CD4-positive, alpha-beta T cell (primary cell): ENCODE results near the gene LRRK1. TPM values are rescaled to one million over a fixed set of nuclear protein-coding genes. Genes with fewer than 3 reads are reported as not detected.
A peak's percentile ranks its signal among the peaks of the same experiment; 100 is the strongest.

ENCODE experiments used
- ATAC-seq: fragments of 200-7000 bp; cut with Tn5 transposase; one replicate; pipeline ENCODE4 v1.10.0; 2022; ENCODE audit warnings: mild to moderate bottlenecking; ENCODE audit not compliant: poor library complexity
- CTCF ChIA-PET: fragments of 350-600 bp; sonication (Branson Sonifier 250); formaldehyde crosslinking; loops from one replicate; lab custom pipeline; 2021; ENCODE audit warnings: antibody characterized with exemption, inconsistent platforms; lab: Charles Lee
- POLR2A ChIA-PET: fragments of 350-600 bp; sonication (Branson Sonifier 250); formaldehyde crosslinking; loops from one replicate; lab custom pipeline; 2021; ENCODE audit warnings: antibody characterized with exemption, inconsistent platforms; lab: Charles Lee
- DNase-seq, 14 experiments: peaks; one replicate each; pipeline ENCODE4 v3.0.0-alpha.2; 2013 to 2020; ENCODE audit warnings: mixed read lengths in 2 of 14
- H3K27ac ChIP-seq, 2 donors: one replicate each; pipeline versions ENCODE4 v1.5.1 to v1.7.0; 2013; ENCODE audit warnings: low read length in 2 of 2, low read depth in 1 of 2, mild to moderate bottlenecking in 1 of 2
- H3K27me3 ChIP-seq, 2 experiments: 1 replicate in 1 of 2; 2 replicates in 1 of 2; pipeline versions ENCODE4 v1.6.1 to v1.7.0; 2013; ENCODE audit warnings: low read length in 2 of 2, control low read depth in 1 of 2, mild to moderate bottlenecking in 1 of 2, moderate library complexity in 1 of 2; ENCODE audit not compliant: insufficient read depth in 2 of 2, control insufficient read depth in 1 of 2
- H3K36me3 ChIP-seq: one replicate; pipeline ENCODE4 v1.6.1; 2013; ENCODE audit warnings: low read length, control low read depth; ENCODE audit not compliant: insufficient read depth
- H3K4me1 ChIP-seq: one replicate; pipeline ENCODE4 v1.6.1; 2013; ENCODE audit warnings: low read length, control low read depth; ENCODE audit not compliant: insufficient read depth
- H3K4me3 ChIP-seq: one replicate; pipeline ENCODE4 v1.5.1; 2013; ENCODE audit warnings: mild to moderate bottlenecking, low read length, moderate library complexity
- H3K9me3 ChIP-seq, 2 experiments: 1 replicate in 1 of 2; 2 replicates in 1 of 2; pipeline versions ENCODE4 v1.6.1 to v1.7.0; 2013; ENCODE audit warnings: low read length in 2 of 2, mild to moderate bottlenecking in 2 of 2, control low read depth in 1 of 2, moderate library complexity in 1 of 2; ENCODE audit not compliant: control insufficient read depth in 1 of 2, insufficient read depth in 1 of 2
- H3K27ac Mint-ChIP-seq: one replicate; pipeline ENCODE4 v1.8.0; 2020; ENCODE audit warnings: mixed read lengths
- H3K27me3 Mint-ChIP-seq: one replicate; pipeline ENCODE4 v1.8.0; 2021; ENCODE audit warnings: mixed read lengths
- H3K36me3 Mint-ChIP-seq: one replicate; pipeline ENCODE4 v1.8.0; 2021; ENCODE audit warnings: low read depth, mixed read lengths
- H3K4me1 Mint-ChIP-seq: one replicate; pipeline ENCODE4 v1.8.0; 2021; ENCODE audit warnings: low read depth, mixed read lengths
- H3K4me3 Mint-ChIP-seq: one replicate; pipeline ENCODE4 v1.8.0; 2020; ENCODE audit warnings: mild to moderate bottlenecking, mixed read lengths
- H3K9me3 Mint-ChIP-seq: one replicate; pipeline ENCODE4 v1.8.0; 2020; ENCODE audit warnings: mixed read lengths
- CTCF ChIP-seq: fragments of 200-600 bp; IDR thresholded peaks from one replicate; pipeline ENCODE4 v1.8.0; 2022; ENCODE audit warnings: antibody characterized with exemption, mild to moderate bottlenecking
- intact Hi-C, 2 experiments: fragments of 100-400 bp; cut with DNase I in 1 of 2; cut with micrococcal nuclease in 1 of 2; formaldehyde crosslinking; loops; one replicate each; pipeline versions ENCODE4 v1.15.1 to v1.9.0; 2023 to 2025; cut with DNase I, micrococcal nuclease
- total RNA-seq, 174 experiments: library from RNA in 2 of 174; stranded (reverse) in 2 of 174; gene quantifications; one replicate each; pipeline ENCODE4 v1.2.3 and lab custom pipeline; 2021 to 2026

Gene LRRK1
- total RNA-seq, 2 experiments from 2014 or later = 0.60 to 0.73 TPM

- intact Hi-C loops = no loop called here
- H3K36me3 ChIP-seq = no peaks in the 10 kb centered on the region
- DNase-seq (no peak), ATAC-seq (no peak)
- no peak overlapping the region for H3K27ac ChIP-seq
- H3K36me3 Mint-ChIP-seq = no peaks in the 10 kb centered on the region
- POLR2A ChIA-PET = no interaction called here
- H3K27ac Mint-ChIP-seq = no peak overlapping the region
- CTCF ChIA-PET = no interaction called here
- no peaks in the 10 kb centered on the region for H3K4me1 Mint-ChIP-seq
- TF ChIP-seq CTCF = no peak
- no peak overlapping the region for H3K4me3 Mint-ChIP-seq
- H3K4me1 ChIP-seq = no peaks in the 10 kb centered on the region
- H3K27me3 ChIP-seq = peaks cover 3 to 11% of the 10 kb centered on the region in 2 experiments
- H3K9me3 ChIP-seq = no peaks in the 10 kb centered on the region
- no peaks in the 10 kb centered on the region for H3K9me3 Mint-ChIP-seq
- H3K27me3 Mint-ChIP-seq = peaks cover 27% of the 10 kb centered on the region
- H3K4me3 ChIP-seq = no peak overlapping the region
Measured at GRCh38 chr15:100952566-100952965, 33.4 kb downstream of the LRRK1 start.

GRCh38 chr15:100958326-100959065, 39.3 kb downstream of the LRRK1 start:
- intact Hi-C loops = no loop called here
- Mint-ChIP-seq H3K9me3 (no peaks in the 10 kb centered on the region), H3K4me1 (no peaks in the 10 kb centered on the region), H3K36me3 (no peaks in the 10 kb centered on the region), H3K27me3 (peaks cover 36% of the 10 kb centered on the region), H3K4me3 (no peak overlapping the region), H3K27ac (no peak overlapping the region)
- DNase-seq = peak in 2 of 14 experiments; percentile 27 to 32
- no peaks in the 10 kb centered on the region for H3K4me1 ChIP-seq
- no peak overlapping the region for H3K4me3 ChIP-seq
- ATAC-seq = no peak
- TF ChIP-seq CTCF = no peak
- no peaks in the 10 kb centered on the region for H3K36me3 ChIP-seq
- POLR2A ChIA-PET = no interaction called here
- CTCF ChIA-PET = no interaction called here
- no peaks in the 10 kb centered on the region for H3K9me3 ChIP-seq
- H3K27me3 ChIP-seq = peaks cover 2 to 7% of the 10 kb centered on the region in 2 experiments
- no peak overlapping the region for H3K27ac ChIP-seq

- no peak for TF ChIP-seq CTCF
- POLR2A ChIA-PET = no interaction called here
- intact Hi-C loops = no loop called here
- no peaks in the 10 kb centered on the region for H3K36me3 Mint-ChIP-seq
- DNase-seq = peak in 2 of 14 experiments; percentile 25 to 29
- ATAC-seq = no peak
- no peaks in the 10 kb centered on the region for H3K9me3 Mint-ChIP-seq
- peaks cover 2 to 16% of the 10 kb centered on the region in 2 experiments for H3K27me3 ChIP-seq
- no peaks in the 10 kb centered on the region for H3K4me1 Mint-ChIP-seq
- CTCF ChIA-PET = no interaction called here
- no peaks in the 10 kb centered on the region for H3K36me3 ChIP-seq
- H3K27ac ChIP-seq = no peak overlapping the region
- H3K4me1 ChIP-seq = no peaks in the 10 kb centered on the region
- no peak overlapping the region for H3K27ac Mint-ChIP-seq
- H3K9me3 ChIP-seq = no peaks in the 10 kb centered on the region
- H3K4me3 ChIP-seq = no peak overlapping the region
- H3K27me3 Mint-ChIP-seq = peaks cover 35% of the 10 kb centered on the region
- H3K4me3 Mint-ChIP-seq = no peak overlapping the region
Measured at GRCh38 chr15:100959066-100960050, 40.2 kb downstream of the LRRK1 start.
